A549 (cell line): Measurements from ENCODE around the gene ULK4. TPM values are rescaled to one million over a fixed set of nuclear protein-coding genes. Genes with fewer than 3 reads are reported as not detected.

Source experiments
- ATAC-seq, 2 experiments: fragments of 200-7000 bp in 1 of 2; fragments of >200 bp in 1 of 2; cut with Nextera tagmentation in 1 of 2; cut with Tn5 transposase in 1 of 2; 3 replicates each; pipeline versions ENCODE4 v1.8.0 to v1.9.1; 2018 to 2020; ENCODE audit warnings: mild to moderate bottlenecking in 1 of 2, moderate library complexity in 1 of 2
- CTCF ChIA-PET: fragments of 300-600 bp; sonication (Branson Sonifier 250); formaldehyde crosslinking; extraction: SDS; loops from one replicate; lab custom pipeline; 2021; ENCODE audit warnings: antibody characterized with exemption, inconsistent platforms; lab: Yijun Ruan, JAX
- POLR2A ChIA-PET: fragments of 350-600 bp; formaldehyde crosslinking; extraction: SDS; loops from one replicate; lab custom pipeline; 2021; ENCODE audit warnings: antibody characterized with exemption, inconsistent platforms; lab: Yijun Ruan, JAX
- DNase-seq, 2 experiments: peaks; one replicate each; pipeline versions ENCODE4 v3.0.0 to v3.0.0-alpha.2; 2011 to 2016; ENCODE audit warnings: low read depth in 1 of 2, low spot score in 1 of 2
- FAIRE-seq: peaks from 2 replicates; lab custom pipeline; 2011; peaks lifted over from hg19 to GRCh38; lab: Jason Lieb, UNC
- H3K27ac ChIP-seq, 2 experiments: fragments of >200 bp; sonication (Bioruptor Twin); formaldehyde crosslinking; 3 replicates each; pipeline ENCODE4 v1.5.1; 2016 to 2017
- H3K4me1 ChIP-seq: fragments of >200 bp; sonication (Bioruptor Twin); formaldehyde crosslinking; 3 replicates; pipeline ENCODE4 v1.6.1; 2016
- H3K4me2 ChIP-seq: fragments of >200 bp; sonication (Bioruptor Twin); formaldehyde crosslinking; 3 replicates; pipeline ENCODE4 v1.6.1; 2016
- H3K4me3 ChIP-seq: fragments of >200 bp; sonication (Bioruptor Twin); formaldehyde crosslinking; 3 replicates; pipeline ENCODE4 v1.5.1; 2016
- H3K9me3 ChIP-seq: fragments of >200 bp; sonication (Bioruptor Twin); formaldehyde crosslinking; 3 replicates; pipeline ENCODE4 v1.6.1; 2016
- FOSL2 ChIP-seq, 2 experiments: fragments of 450-650 bp in 1 of 2; fragments of >200 bp in 1 of 2; sonication (Bioruptor Twin) in 1 of 2; formaldehyde crosslinking; IDR thresholded peaks; 2 replicates each; pipeline versions ENCODE4 v1.5.0 to v1.6.1; 2016 to 2020; ENCODE audit warnings: mild to moderate bottlenecking in 1 of 2, moderate library complexity in 1 of 2
- HOXB5 ChIP-seq: fragments of 250-450 bp; sonication (Bioruptor Pico); IDR thresholded peaks from 2 replicates; pipeline ENCODE4 v1.5.0; 2020; ENCODE audit warnings: mild to moderate bottlenecking, moderate library complexity
- JUN ChIP-seq, 2 experiments: fragments of >200 bp; sonication (Bioruptor Twin); formaldehyde crosslinking; IDR thresholded peaks; 2 replicates in 1 of 2; 3 replicates in 1 of 2; pipeline ENCODE4 v1.6.1; 2016 to 2017
- KDM5A ChIP-seq: fragments of 200-600 bp; sonication (generic); IDR thresholded peaks from 2 replicates; pipeline ENCODE4 v1.6.1; 2016; ENCODE audit warnings: antibody characterized with exemption, mild to moderate bottlenecking
- MAFK ChIP-seq: fragments of 450-650 bp; IDR thresholded peaks from 2 replicates; pipeline ENCODE4 v1.6.1; 2014; ENCODE audit not compliant: partially characterized antibody
- NFE2L2 ChIP-seq: fragments of 150-350 bp; conservative IDR thresholded peaks from 2 replicates; pipeline ENCODE4 v1.6.1; 2014; ENCODE audit warnings: low read length
- PHF8 ChIP-seq: fragments of 200-600 bp; sonication (generic); IDR thresholded peaks from 2 replicates; pipeline ENCODE4 v1.6.1; 2016; ENCODE audit warnings: low read depth, mild to moderate bottlenecking, antibody characterized with exemption, moderate library complexity, borderline replicate concordance
- RFX5 ChIP-seq: fragments of 450-650 bp; IDR thresholded peaks from 2 replicates; pipeline ENCODE4 v1.7.1; 2014; ENCODE audit warnings: antibody characterized with exemption, mild to moderate bottlenecking, moderate library complexity
- SMC3 ChIP-seq: fragments of >200 bp; sonication (Bioruptor Twin); formaldehyde crosslinking; IDR thresholded peaks from 3 replicates; pipeline ENCODE4 v1.6.1; 2018; ENCODE audit warnings: inconsistent platforms
- SREBF2 ChIP-seq: fragments of 450-650 bp; IDR thresholded peaks from 2 replicates; pipeline ENCODE4 v1.6.1; 2014; ENCODE audit warnings: mild to moderate bottlenecking, moderate library complexity
- TP53 ChIP-seq: fragments of 250-450 bp; sonication (Bioruptor Pico); IDR thresholded peaks from 2 replicates; pipeline ENCODE4 v1.5.0; 2021; ENCODE audit warnings: mild to moderate bottlenecking, moderate library complexity
- ZFP36 ChIP-seq: fragments of 450-650 bp; IDR thresholded peaks from 2 replicates; pipeline ENCODE4 v1.6.1; 2014; ENCODE audit warnings: borderline replicate concordance; ENCODE audit not compliant: partially characterized antibody
- ZNF302 ChIP-seq: fragments of 250-450 bp; sonication (Bioruptor Pico); IDR thresholded peaks from 2 replicates; pipeline ENCODE4 v1.9.0; 2021; ENCODE audit warnings: inconsistent platforms, mild to moderate bottlenecking, moderate library complexity
- WGBS: methylation state at CpG from one replicate; pipeline ENCODE4 v1.1.6; 2017; ENCODE audit errors: missing lambda C conversion rate; 5-methylcytosine and 5-hydroxymethylcytosine counted together
- polyA plus RNA-seq, 4 experiments: library from polyadenylated mRNA; depleted of rRNA in 3 of 4; stranded (reverse); fragments of >200 nt; fragmentation: RNase III in 1 of 4; extraction: RNeasy Plus Mini Kit Qiagen cat#74134 plus additional on column Dnase treatment in 1 of 4; gene quantifications; 2 replicates in 3 of 4; 3 replicates in 1 of 4; pipeline ENCODE4 v1.2.3, GENCODE V29; 2011 to 2017
- TF ChIP-seq, protein P1 (sequence below): fragments of 150-350 bp; IDR thresholded peaks from 2 replicates; pipeline ENCODE4 v1.6.1; 2014; ENCODE audit warnings: low read depth, mild to moderate bottlenecking, low read length
- TF ChIP-seq, protein P2 (sequence below): fragments of 200-600 bp; sonication (generic); IDR thresholded peaks from 2 replicates; pipeline ENCODE4 v1.6.1; 2016; ENCODE audit warnings: antibody characterized with exemption, mild to moderate bottlenecking, moderate library complexity
- TF ChIP-seq, protein P3 (sequence below): IDR thresholded peaks from 2 replicates; pipeline ENCODE4 v1.6.1; 2012
- TF ChIP-seq, protein P4 (sequence below): fragments of 450-650 bp; IDR thresholded peaks from 2 replicates; pipeline ENCODE4 v1.6.1; 2014; ENCODE audit warnings: antibody characterized with exemption

ULK4 gene
- polyA plus RNA-seq, 2 of the 4 experiments (the other 2 are of a cell fraction): 4.9 to 7.7 TPM

DNA sequence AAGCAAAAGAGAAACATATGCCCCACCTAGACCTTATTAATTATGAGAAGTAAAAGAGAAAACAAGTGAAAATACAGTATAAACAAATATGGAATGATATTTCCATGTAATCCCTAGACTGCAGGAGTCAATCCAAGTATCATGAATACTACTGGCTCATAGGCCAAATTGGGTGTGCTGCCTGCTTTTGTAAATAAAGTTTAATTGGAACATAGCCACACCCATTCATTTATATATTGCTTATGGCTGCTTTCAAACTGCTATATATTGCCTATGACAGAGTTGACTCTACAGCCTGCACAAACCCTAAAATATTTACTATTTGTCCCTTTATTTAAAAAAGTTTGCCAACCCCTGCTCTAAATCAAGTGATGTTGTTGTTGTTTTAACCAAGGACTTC, 5.3 kb downstream of the ULK4 start (continued):
- TF ChIP-seq ZNF302 (CRISPR knock-in tag) (no peak), KDM5A (no peak), RFX5 (no peak), JUN (IDR thresholded peaks at IDR 0.05) (no peak)

DNA sequence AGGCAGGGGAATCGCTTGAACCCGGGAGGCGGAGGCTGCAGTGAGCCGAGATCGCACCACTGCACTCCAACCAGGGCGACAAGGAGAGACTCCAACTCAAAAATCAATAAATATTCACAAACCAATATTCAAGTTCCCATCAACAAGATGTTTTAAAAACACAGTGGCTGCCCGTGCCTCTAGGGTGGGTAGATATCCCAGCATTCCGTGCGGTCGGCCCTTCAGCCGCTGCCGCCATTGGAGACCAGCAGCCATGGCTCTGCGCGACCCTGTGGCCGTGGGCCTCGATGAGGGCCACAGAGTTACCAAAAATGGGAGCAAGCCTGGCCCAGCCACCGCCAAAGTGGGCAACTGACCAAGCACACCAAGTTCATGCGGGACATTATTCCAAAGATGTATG, 6.7 kb downstream of the ULK4 start:
- no peak overlapping the region for H3K27ac ChIP-seq
- POLR2A ChIA-PET: no interaction called here
- DNase-seq (no peak), ATAC-seq (no peak), FAIRE-seq (no peak)
- H3K4me3 ChIP-seq: no peak overlapping the region
- no peaks in the 10 kb centered on the region for H3K4me1 ChIP-seq
- H3K4me2 ChIP-seq: no peak overlapping the region
- H3K9me3 ChIP-seq: no peaks in the 10 kb centered on the region
- WGBS: 89% methylated on average over 18 of the region's 18 CpGs
- CTCF ChIA-PET: no interaction called here
- TF ChIP-seq TP53 (no peak), NFE2L2 (no peak), ZFP36 (no peak), FOSL2 (IDR thresholded peaks at IDR 0.05) (no peak), FOSL2 (CRISPR knock-in tag; IDR thresholded peaks at IDR 0.05) (no peak), HOXB5 (CRISPR knock-in tag) (no peak), SREBF2 (no peak)
- TF ChIP-seq, protein P1, sequence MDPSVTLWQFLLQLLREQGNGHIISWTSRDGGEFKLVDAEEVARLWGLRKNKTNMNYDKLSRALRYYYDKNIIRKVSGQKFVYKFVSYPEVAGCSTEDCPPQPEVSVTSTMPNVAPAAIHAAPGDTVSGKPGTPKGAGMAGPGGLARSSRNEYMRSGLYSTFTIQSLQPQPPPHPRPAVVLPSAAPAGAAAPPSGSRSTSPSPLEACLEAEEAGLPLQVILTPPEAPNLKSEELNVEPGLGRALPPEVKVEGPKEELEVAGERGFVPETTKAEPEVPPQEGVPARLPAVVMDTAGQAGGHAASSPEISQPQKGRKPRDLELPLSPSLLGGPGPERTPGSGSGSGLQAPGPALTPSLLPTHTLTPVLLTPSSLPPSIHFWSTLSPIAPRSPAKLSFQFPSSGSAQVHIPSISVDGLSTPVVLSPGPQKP: no peak
- TF ChIP-seq, protein P2, sequence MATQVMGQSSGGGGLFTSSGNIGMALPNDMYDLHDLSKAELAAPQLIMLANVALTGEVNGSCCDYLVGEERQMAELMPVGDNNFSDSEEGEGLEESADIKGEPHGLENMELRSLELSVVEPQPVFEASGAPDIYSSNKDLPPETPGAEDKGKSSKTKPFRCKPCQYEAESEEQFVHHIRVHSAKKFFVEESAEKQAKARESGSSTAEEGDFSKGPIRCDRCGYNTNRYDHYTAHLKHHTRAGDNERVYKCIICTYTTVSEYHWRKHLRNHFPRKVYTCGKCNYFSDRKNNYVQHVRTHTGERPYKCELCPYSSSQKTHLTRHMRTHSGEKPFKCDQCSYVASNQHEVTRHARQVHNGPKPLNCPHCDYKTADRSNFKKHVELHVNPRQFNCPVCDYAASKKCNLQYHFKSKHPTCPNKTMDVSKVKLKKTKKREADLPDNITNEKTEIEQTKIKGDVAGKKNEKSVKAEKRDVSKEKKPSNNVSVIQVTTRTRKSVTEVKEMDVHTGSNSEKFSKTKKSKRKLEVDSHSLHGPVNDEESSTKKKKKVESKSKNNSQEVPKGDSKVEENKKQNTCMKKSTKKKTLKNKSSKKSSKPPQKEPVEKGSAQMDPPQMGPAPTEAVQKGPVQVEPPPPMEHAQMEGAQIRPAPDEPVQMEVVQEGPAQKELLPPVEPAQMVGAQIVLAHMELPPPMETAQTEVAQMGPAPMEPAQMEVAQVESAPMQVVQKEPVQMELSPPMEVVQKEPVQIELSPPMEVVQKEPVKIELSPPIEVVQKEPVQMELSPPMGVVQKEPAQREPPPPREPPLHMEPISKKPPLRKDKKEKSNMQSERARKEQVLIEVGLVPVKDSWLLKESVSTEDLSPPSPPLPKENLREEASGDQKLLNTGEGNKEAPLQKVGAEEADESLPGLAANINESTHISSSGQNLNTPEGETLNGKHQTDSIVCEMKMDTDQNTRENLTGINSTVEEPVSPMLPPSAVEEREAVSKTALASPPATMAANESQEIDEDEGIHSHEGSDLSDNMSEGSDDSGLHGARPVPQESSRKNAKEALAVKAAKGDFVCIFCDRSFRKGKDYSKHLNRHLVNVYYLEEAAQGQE: no peak
- TF ChIP-seq, protein P3, sequence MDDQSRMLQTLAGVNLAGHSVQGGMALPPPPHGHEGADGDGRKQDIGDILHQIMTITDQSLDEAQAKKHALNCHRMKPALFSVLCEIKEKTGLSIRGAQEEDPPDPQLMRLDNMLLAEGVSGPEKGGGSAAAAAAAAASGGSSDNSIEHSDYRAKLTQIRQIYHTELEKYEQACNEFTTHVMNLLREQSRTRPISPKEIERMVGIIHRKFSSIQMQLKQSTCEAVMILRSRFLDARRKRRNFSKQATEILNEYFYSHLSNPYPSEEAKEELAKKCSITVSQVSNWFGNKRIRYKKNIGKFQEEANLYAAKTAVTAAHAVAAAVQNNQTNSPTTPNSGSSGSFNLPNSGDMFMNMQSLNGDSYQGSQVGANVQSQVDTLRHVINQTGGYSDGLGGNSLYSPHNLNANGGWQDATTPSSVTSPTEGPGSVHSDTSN: no peak

DNA sequence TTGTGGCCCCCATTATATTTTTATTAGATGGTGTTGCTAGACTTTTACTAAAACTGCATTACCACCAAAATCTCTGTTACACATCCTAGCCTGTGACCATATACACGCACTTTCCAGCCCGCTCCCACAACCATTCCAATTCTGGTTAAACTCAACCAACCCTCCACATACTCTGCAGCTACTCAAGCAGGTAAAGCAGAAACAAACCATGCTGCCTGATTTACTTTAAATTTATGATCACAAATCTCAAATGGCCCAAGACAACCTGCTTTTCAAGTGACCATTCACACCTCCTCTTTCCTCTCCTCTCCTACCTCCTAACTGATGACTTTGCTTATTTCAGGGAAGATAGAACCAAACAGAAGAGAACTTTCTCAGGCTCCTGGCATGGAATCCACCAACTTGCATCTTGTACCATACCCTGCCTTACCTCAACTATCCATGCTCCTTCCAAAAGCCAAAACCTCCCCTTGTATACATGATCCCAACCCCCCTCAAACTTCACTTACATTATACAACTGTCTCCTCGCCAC, 18.5 kb downstream of the ULK4 start:
- 91% methylated on average over 3 of the region's 3 CpGs for WGBS
- Histone ChIP-seq H3K4me2 (no peak overlapping the region), H3K27ac (no peak overlapping the region), H3K4me3 (no peak overlapping the region), H3K9me3 (no peaks in the 10 kb centered on the region), H3K4me1 (no peaks in the 10 kb centered on the region)
- TF ChIP-seq RFX5 (no peak), ZNF302 (CRISPR knock-in tag) (no peak), MAFK (peak; percentile 18), SMC3 (no peak), PHF8 (no peak)
- TF ChIP-seq, protein P4, sequence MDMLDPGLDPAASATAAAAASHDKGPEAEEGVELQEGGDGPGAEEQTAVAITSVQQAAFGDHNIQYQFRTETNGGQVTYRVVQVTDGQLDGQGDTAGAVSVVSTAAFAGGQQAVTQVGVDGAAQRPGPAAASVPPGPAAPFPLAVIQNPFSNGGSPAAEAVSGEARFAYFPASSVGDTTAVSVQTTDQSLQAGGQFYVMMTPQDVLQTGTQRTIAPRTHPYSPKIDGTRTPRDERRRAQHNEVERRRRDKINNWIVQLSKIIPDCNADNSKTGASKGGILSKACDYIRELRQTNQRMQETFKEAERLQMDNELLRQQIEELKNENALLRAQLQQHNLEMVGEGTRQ: no peak
- no peak for DNase-seq
- POLR2A ChIA-PET: no interaction called here
- no peak for ATAC-seq
- FAIRE-seq: no peak
- CTCF ChIA-PET: no interaction called here
